ENCODE measurements around the gene PRDM16.

DNA sequence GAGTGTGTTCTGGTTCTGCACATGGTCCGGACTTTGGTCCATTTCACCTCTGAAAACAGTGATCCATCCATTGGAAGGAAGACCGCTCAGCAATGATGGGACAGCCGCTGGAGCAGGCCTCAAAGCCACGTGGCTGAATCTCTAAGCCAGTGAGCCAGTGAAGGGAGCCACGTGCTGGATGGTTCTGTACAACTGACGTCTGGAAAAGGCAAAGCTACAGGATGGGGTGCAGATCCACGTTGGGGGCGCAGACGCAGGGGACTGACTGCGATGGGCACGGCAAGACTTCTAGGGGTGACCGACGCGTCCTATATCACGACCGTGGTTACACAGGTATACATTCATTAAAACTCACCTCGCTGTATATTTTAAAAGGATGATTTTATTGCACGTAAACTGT lies 375.3 kb downstream of the PRDM16 start:
- TF ChIP-seq EZH2phosphoT487 (IDR thresholded peaks at IDR 0.05; ENCODE audit: borderline replicate concordance) (no peak), CTCF (conservative IDR thresholded peaks at IDR 0.05; ENCODE audit: low read length) (no peak)
